ENCODE data around the gene DNAH17.

- TF ChIP-seq CTCF (IDR thresholded peaks at IDR 0.05) (no peak), POLR2A (IDR thresholded peaks at IDR 0.05) (no peak)
Observed at GRCh38 chr17:78431692-78431958, 145.6 kb downstream of the DNAH17 start.

Data from vagina (tissue), 2 donors.